Activated CD8-positive, alpha-beta T cell treated with anti-CD3 and anti-CD28 coated beads for 36 hours (primary cell): Measurements from ENCODE around the gene SERPING1. TPM values are rescaled to one million over a fixed set of nuclear protein-coding genes. Genes with fewer than 3 reads are reported as not detected.
"Not testable (repeated sequence)": the region's sequence is repeated elsewhere in the genome, so short reads cannot be mapped to it uniquely, and the experiment has no call there.

Experiments used
- ATAC-seq: fragments of 200-7000 bp; cut with Tn5 transposase; one replicate; pipeline ENCODE4 v1.10.0; 2021; ENCODE audit warnings: mild to moderate bottlenecking, moderate library complexity
- CTCF ChIA-PET: fragments of 350-600 bp; sonication (Branson Sonifier 250); formaldehyde crosslinking; loops from one replicate; lab custom pipeline; 2021; ENCODE audit warnings: antibody characterized with exemption; lab: Charles Lee
- POLR2A ChIA-PET: fragments of 350-600 bp; sonication (Branson Sonifier 250); formaldehyde crosslinking; loops from one replicate; lab custom pipeline; 2021; ENCODE audit warnings: antibody characterized with exemption; lab: Charles Lee
- DNase-seq: peaks from one replicate; pipeline ENCODE4 v3.0.0-alpha.2; 2020
- H3K27ac Mint-ChIP-seq: one replicate; pipeline ENCODE4 v1.8.0; 2021; ENCODE audit warnings: mild to moderate bottlenecking, mixed read lengths
- H3K27me3 Mint-ChIP-seq: one replicate; pipeline ENCODE4 v1.8.0; 2021; ENCODE audit warnings: mixed read lengths
- H3K36me3 Mint-ChIP-seq: one replicate; pipeline ENCODE4 v1.8.0; 2021; ENCODE audit warnings: low read depth, mixed read lengths
- H3K4me1 Mint-ChIP-seq: one replicate; pipeline ENCODE4 v1.8.0; 2021; ENCODE audit warnings: low read depth, mixed read lengths
- H3K4me3 Mint-ChIP-seq: one replicate; pipeline ENCODE4 v1.8.0; 2021; ENCODE audit warnings: mild to moderate bottlenecking, moderate library complexity, mixed read lengths
- H3K9me3 Mint-ChIP-seq: one replicate; pipeline ENCODE4 v1.8.0; 2021; ENCODE audit warnings: mixed read lengths
- CTCF ChIP-seq: fragments of 200-600 bp; IDR thresholded peaks from one replicate; pipeline ENCODE4 v1.8.0; 2022; ENCODE audit warnings: antibody characterized with exemption, mild to moderate bottlenecking
- intact Hi-C: fragments of 100-400 bp; cut with micrococcal nuclease; formaldehyde crosslinking; loops from one replicate; pipeline ENCODE4 v1.10.0; 2022
- total RNA-seq, 2 experiments: library from RNA; stranded (reverse); gene quantifications; one replicate each; pipeline ENCODE4 v1.2.3, GENCODE V29; 2021

The SERPING1 gene
- total RNA-seq, 2 experiments from 2014 or later, result not detected

GRCh38 chr11:57648801-57649735, 51.6 kb downstream of the SERPING1 start:
- Mint-ChIP-seq H3K4me3 (peak overlapping the region; percentile 64), H3K4me1 (peaks cover 43% of the 10 kb centered on the region), H3K27ac (peak overlapping the region; percentile 66), H3K9me3 (no peaks in the 10 kb centered on the region), H3K27me3 (peaks cover 42% of the 10 kb centered on the region), H3K36me3 (no peaks in the 10 kb centered on the region)
- ATAC-seq (peak; percentile 34), DNase-seq (peak; percentile 42)
- intact Hi-C loops, result no loop called here
- ChIA-PET POLR2A (interaction anchor here (0.6 to 1.5 kb wide), 6 partner anchors 9 to 929 kb away, joined by 3 to 8 read pairs (median 3); no protein-coding TSS in a partner anchor), CTCF (interaction anchor here (1.0 to 11.7 kb wide), 6 partner anchors 9 to 155 kb away, joined by 3 to 346 read pairs (median 6); partner anchors contain the start of gene UBE2L6)
- TF ChIP-seq CTCF, result no peak

DNA sequence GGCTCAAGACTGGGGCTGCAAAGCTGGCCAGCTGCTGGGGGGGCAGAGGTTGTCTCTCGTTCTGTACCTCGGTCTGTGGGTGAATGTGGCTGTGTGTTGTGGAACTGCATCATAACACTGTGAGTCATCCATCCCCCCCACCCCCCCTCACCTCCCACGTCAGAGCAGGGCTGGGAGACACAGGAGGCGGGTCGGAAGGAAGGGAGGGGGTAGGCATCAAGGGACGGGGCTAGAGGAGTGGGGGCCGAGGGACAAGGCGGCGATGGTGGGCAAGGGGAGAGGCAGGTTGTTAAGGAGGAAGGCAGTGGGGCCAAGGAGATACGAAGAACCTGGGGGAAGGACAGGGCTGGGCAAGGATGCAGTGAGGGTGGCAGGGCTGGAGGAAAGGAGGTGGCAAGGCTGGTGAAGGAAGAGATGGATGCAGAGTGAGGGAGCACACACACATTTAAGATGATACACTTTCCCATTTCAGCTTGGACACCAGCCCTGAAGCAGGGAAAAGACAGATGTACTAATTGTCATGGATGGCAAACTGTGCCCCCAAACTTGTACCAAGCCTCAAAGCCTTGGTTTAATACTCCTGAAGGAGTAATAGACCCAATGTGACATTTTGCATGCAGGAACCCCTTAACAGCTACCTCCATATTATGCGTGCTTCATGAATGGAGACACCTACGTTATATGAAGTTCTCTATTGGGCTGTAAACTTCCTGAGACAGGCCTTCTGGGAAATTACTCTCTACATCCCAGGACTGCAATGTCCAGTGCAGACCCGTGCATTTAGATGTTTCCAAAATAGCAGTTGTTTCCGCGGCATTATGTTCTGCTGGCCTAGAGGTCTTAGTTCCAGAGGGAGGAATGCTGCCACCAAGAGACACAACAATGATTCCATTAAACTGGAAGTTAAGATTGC, 52.6 kb downstream of the SERPING1 start, which contains the start of gene YPEL4:
Gene YPEL4, minus strand, starts transcription at position 87 of the 913 bp plus-strand sequence. CDS start 2,805 bp downstream, outside the sequence.
- peak within 1 kb of the TSS; percentile 67 for H3K27ac Mint-ChIP-seq
- peak; percentile 80 for ATAC-seq

GRCh38 chr11:57650739-57651090, 53.2 kb downstream of the SERPING1 start:
- peaks cover 32% of the 10 kb centered on the region for H3K27me3 Mint-ChIP-seq
- no peaks in the 10 kb centered on the region for H3K9me3 Mint-ChIP-seq
- peaks cover 43% of the 10 kb centered on the region for H3K4me1 Mint-ChIP-seq
- H3K36me3 Mint-ChIP-seq, result no peaks in the 10 kb centered on the region
- CTCF ChIA-PET, result interaction anchor here (1.4 kb wide), 1 partner anchor 150 kb away, joined by 3 read pairs; no protein-coding TSS in a partner anchor
- H3K27ac Mint-ChIP-seq, result no peak overlapping the region
- intact Hi-C loops, result no loop called here
- no peak overlapping the region for H3K4me3 Mint-ChIP-seq
- POLR2A ChIA-PET, result no interaction called here
- TF ChIP-seq CTCF, result no peak
- DNase-seq, result no peak
- no peak for ATAC-seq

More for the DNA sequence above, 52.6 kb downstream of the SERPING1 start, which contains the start of gene YPEL4:
- Mint-ChIP-seq H3K4me1 (peaks cover 43% of the 10 kb centered on the region), H3K4me3 (peak within 1 kb of the TSS; percentile 64), H3K9me3 (no peaks in the 10 kb centered on the region), H3K27me3 (peaks cover 37% of the 10 kb centered on the region), H3K36me3 (no peaks in the 10 kb centered on the region)
- intact Hi-C loops, result no loop called here
- DNase-seq, result peak; percentile 78
- ChIA-PET CTCF (interaction anchor here (1.0 to 11.7 kb wide), 6 partner anchors 10 to 156 kb away, joined by 3 to 346 read pairs (median 6); partner anchors contain the start of gene UBE2L6), POLR2A (interaction anchor here (0.6 to 1.5 kb wide), 4 partner anchors 8 to 928 kb away, joined by 3 to 8 read pairs (median 3); no protein-coding TSS in a partner anchor)
- no peak for TF ChIP-seq CTCF

DNA sequence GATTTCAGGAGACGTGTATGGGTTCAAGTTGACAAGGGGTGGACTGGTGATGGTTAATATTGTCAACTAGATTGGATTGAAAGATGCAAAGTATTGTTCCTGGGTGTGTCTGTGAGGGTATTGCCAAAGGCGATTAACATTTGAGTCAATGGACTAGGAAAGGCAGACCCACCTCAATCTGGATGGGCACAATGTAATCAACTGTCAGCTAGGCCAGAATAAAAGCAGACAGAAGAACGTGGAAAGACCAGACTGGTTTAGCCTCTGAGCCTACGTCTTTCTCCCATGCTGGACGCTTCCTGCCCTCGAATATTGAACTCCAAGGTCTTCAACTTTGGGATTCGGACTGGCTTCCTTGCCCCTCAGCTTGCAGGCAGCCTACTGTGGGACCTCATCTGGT, 53.9 kb downstream of the SERPING1 start:
- no peak for ATAC-seq
- Mint-ChIP-seq H3K27me3 (peaks cover 25% of the 10 kb centered on the region), H3K36me3 (no peaks in the 10 kb centered on the region), H3K4me3 (no peak overlapping the region), H3K9me3 (no peaks in the 10 kb centered on the region), H3K27ac (no peak overlapping the region), H3K4me1 (peaks cover 38% of the 10 kb centered on the region)
- intact Hi-C loops, result no loop called here
- ChIA-PET POLR2A (interaction anchor here (0.8 kb wide), 1 partner anchor 90 kb away, joined by 3 read pairs; the partner anchor contains the start of gene SELENOH), CTCF (interaction anchor here (0.8 to 1.6 kb wide), 3 partner anchors 11 to 149 kb away, joined by 3 to 12 read pairs (median 3); partner anchors contain the start of gene UBE2L6)
- no peak for TF ChIP-seq CTCF
- no peak for DNase-seq

GRCh38 chr11:57652230-57652629, 54.7 kb downstream of the SERPING1 start:
- H3K27me3 Mint-ChIP-seq, result peaks cover 17% of the 10 kb centered on the region
- intact Hi-C loops, ATAC-seq, H3K9me3 Mint-ChIP-seq, H3K36me3 Mint-ChIP-seq: not testable (repeated sequence)
- H3K4me1 Mint-ChIP-seq, result peaks cover 35% of the 10 kb centered on the region
- CTCF ChIA-PET, result interaction anchor here (1.2 to 1.6 kb wide), 2 partner anchors 8 to 12 kb away, joined by 4 to 12 read pairs; no protein-coding TSS in a partner anchor
- peak; percentile 56 for DNase-seq
- POLR2A ChIA-PET, result interaction anchor here (0.8 to 1.5 kb wide), 2 partner anchors 84 to 89 kb away, joined by 3 read pairs; partner anchors contain the start of genes SELENOH and UBE2L6
- peak overlapping the region; percentile 40 for H3K4me3 Mint-ChIP-seq
- H3K27ac Mint-ChIP-seq, result peak overlapping the region; percentile 69
